GM12878 (cell line): ENCODE results near the gene AP5Z1. TPM values are rescaled to one million over a fixed set of nuclear protein-coding genes. Genes with fewer than 3 reads are reported as not detected.

Experiments used
- ATAC-seq: fragments of 200-7000 bp; cut with Tn5 transposase; 3 replicates; pipeline ENCODE4 v1.9.1; 2020; ENCODE audit warnings: mild to moderate bottlenecking, moderate library complexity
- BruUV-seq: library from RNA; stranded (reverse); fragments of 400-500 nt; replicated peaks from 2 replicates; lab custom pipeline; 2021; lab: Mats Ljungman, UMichigan
- CTCF ChIA-PET: fragments of 300-600 bp; sonication (Branson Sonifier 250); formaldehyde crosslinking; extraction: SDS; loops from one replicate; lab custom pipeline; 2021; ENCODE audit warnings: inconsistent platforms; lab: Yijun Ruan, JAX
- POLR2A ChIA-PET: fragments of 350-600 bp; formaldehyde crosslinking; extraction: SDS; loops from one replicate; lab custom pipeline; 2021; ENCODE audit warnings: inconsistent platforms; lab: Charles Lee
- RAD21 ChIA-PET: fragments of 300-600 bp; sonication (Branson Sonifier 250); formaldehyde crosslinking; loops from one replicate; lab custom pipeline; 2023; ENCODE audit warnings: antibody characterized with exemption; ENCODE audit not compliant: unreplicated experiment; lab: Charles Lee
- SMC1A ChIA-PET: fragments of 300-600 bp; sonication (Branson Sonifier 250); formaldehyde crosslinking; loops from one replicate; lab custom pipeline; 2023; ENCODE audit not compliant: unreplicated experiment, uncharacterized antibody; lab: Charles Lee
- DNase-seq: peaks from one replicate; pipeline ENCODE4 v3.0.0-alpha.2; 2011; ENCODE audit warnings: low read depth, low spot score
- FAIRE-seq: peaks from 3 replicates; lab custom pipeline; 2011; peaks lifted over from hg19 to GRCh38; lab: Jason Lieb, UNC
- H2AFZ ChIP-seq: 2 replicates; pipeline ENCODE4 v1.6.0; 2011; ENCODE audit warnings: low read depth, low read length, control low read depth; ENCODE audit not compliant: control insufficient read depth
- H3K27ac ChIP-seq: 2 replicates; pipeline ENCODE4 v1.5.1; 2011; ENCODE audit warnings: control low read depth; ENCODE audit not compliant: control insufficient read depth, insufficient read depth
- H3K27me3 ChIP-seq, 2 experiments: replicated peaks in 1 of 2; 2 replicates each; pipeline versions ENCODE4 v1.6.0 to v1.6.1; 2011; ENCODE audit warnings: low read length in 1 of 2; ENCODE audit not compliant: control insufficient read depth in 2 of 2, insufficient read depth in 2 of 2
- H3K36me3 ChIP-seq, 2 experiments: 2 replicates each; pipeline ENCODE4 v1.5.1; 2011; ENCODE audit warnings: low read length in 1 of 2; ENCODE audit not compliant: control insufficient read depth in 2 of 2, insufficient read depth in 2 of 2
- H3K4me1 ChIP-seq: 2 replicates; pipeline ENCODE4 v1.6.1; 2011; ENCODE audit warnings: mild to moderate bottlenecking, low read length, moderate library complexity, mixed read lengths; ENCODE audit not compliant: control insufficient read depth, insufficient read depth
- H3K4me2 ChIP-seq: 2 replicates; pipeline ENCODE4 v1.6.0; 2011; ENCODE audit warnings: control low read depth; ENCODE audit not compliant: control insufficient read depth, insufficient read depth
- H3K4me3 ChIP-seq: fragments of 200-600 bp; sonication (generic); 2 replicates; pipeline ENCODE4 v1.5.1; 2016
- H3K79me2 ChIP-seq: 2 replicates; pipeline ENCODE4 v1.6.0; 2011; ENCODE audit warnings: low read length; ENCODE audit not compliant: control insufficient read depth, insufficient read depth
- H3K9ac ChIP-seq: 2 replicates; pipeline ENCODE4 v1.8.0; 2011; ENCODE audit warnings: low read length, control low read depth, mixed read lengths; ENCODE audit not compliant: control insufficient read depth, insufficient read depth
- H3K9me3 ChIP-seq: replicated peaks from 3 replicates; pipeline ENCODE4 v1.5.1; 2011; ENCODE audit warnings: mild to moderate bottlenecking, low read length; ENCODE audit not compliant: control insufficient read depth, insufficient read depth
- H4K20me1 ChIP-seq: 2 replicates; pipeline ENCODE4 v1.6.0; 2011; ENCODE audit not compliant: control insufficient read depth, insufficient read depth
- BMI1 ChIP-seq: fragments of 450-650 bp; IDR thresholded peaks from 2 replicates; pipeline ENCODE4 v1.6.1; 2016; ENCODE audit warnings: mild to moderate bottlenecking, moderate library complexity, borderline replicate concordance
- IKZF2 ChIP-seq, 2 experiments: fragments of 450-650 bp; IDR thresholded peaks; 2 replicates each; pipeline ENCODE4 v1.6.1; 2017; ENCODE audit warnings: mild to moderate bottlenecking in 2 of 2, moderate library complexity in 2 of 2
- KAT2A ChIP-seq: conservative IDR thresholded peaks from 2 replicates; pipeline ENCODE4 v1.6.1; 2011; ENCODE audit warnings: low read depth, low read length; ENCODE audit not compliant: control insufficient read depth
- NFYA ChIP-seq: IDR thresholded peaks from 2 replicates; pipeline ENCODE4 v1.6.1; 2011; ENCODE audit warnings: low read depth, mild to moderate bottlenecking, low read length, improper control_type of control experiment, borderline replicate concordance
- PAX8 ChIP-seq: fragments of 450-650 bp; IDR thresholded peaks from 2 replicates; pipeline ENCODE4 v1.6.1; 2017; ENCODE audit warnings: mild to moderate bottlenecking, moderate library complexity
- PKNOX1 ChIP-seq: fragments of 450-650 bp; IDR thresholded peaks from 2 replicates; pipeline ENCODE4 v1.6.1; 2016; ENCODE audit warnings: mild to moderate bottlenecking
- SMAD5 ChIP-seq: IDR thresholded peaks from 2 replicates; pipeline ENCODE4 v1.6.1; 2016; ENCODE audit warnings: antibody characterized with exemption, low read depth
- SPI1 ChIP-seq: IDR thresholded peaks from 2 replicates; pipeline ENCODE4 v1.6.1; 2011; ENCODE audit warnings: low read depth, mild to moderate bottlenecking, low read length, moderate library complexity, borderline replicate concordance; ENCODE audit not compliant: insufficient read depth
- WGBS: methylation state at CpG from one replicate; pipeline ENCODE4 v1.1.6; 2016; ENCODE audit warnings: low lambda C conversion rate; ENCODE audit not compliant: insufficient replicate concordance, insufficient coverage; ENCODE audit errors: missing lambda C conversion rate; 5-methylcytosine and 5-hydroxymethylcytosine counted together
- in situ Hi-C: fragments of 300-500 bp; cut with MboI; formaldehyde crosslinking; loops from 9 replicates; pipeline ENCODE4 v1.14.3; 2018; ENCODE audit warnings: mixed read lengths
- intact Hi-C: fragments of 100-400 bp; cut with micrococcal nuclease; formaldehyde crosslinking; loops from one replicate; pipeline ENCODE4 v1.14.2; 2022; ENCODE audit not compliant: unreplicated experiment
- polyA plus RNA-seq, 11 experiments: library from polyadenylated mRNA; depleted of rRNA in 4 of 11; unstranded in 6 of 11; stranded (reverse) in 5 of 11; fragments of >200 nt; fragmentation: Nextera tagmentation in 4 of 11; fragmentation: Illumina TruSeq in 1 of 11; extraction: Ambion mirVana in 4 of 11; extraction: Trizol in 1 of 11; gene quantifications; 1 replicate in 1 of 11; 2 replicates in 10 of 11; pipeline versions ENCODE4 v1.2.1 to v1.2.3, GENCODE V29; 2011 to 2016; ENCODE audit warnings: inconsistent platforms in 2 of 11, missing spikeins in 2 of 11, low read depth in 1 of 11
- total RNA-seq, 4 experiments: library from RNA; depleted of rRNA in 3 of 4; stranded (reverse); fragments of >200 nt in 3 of 4; fragmentation: Illumina TruSeq in 1 of 4; extraction: Trizol in 1 of 4; gene quantifications; 2 replicates each; pipeline versions ENCODE4 v1.2.1 to v1.2.3, GENCODE V29; 2013 to 2021

AP5Z1 gene
- total and polyA plus RNA-seq, 10 of the 15 experiments (the other 5 are each of a cell fraction or from before 2014, with no cell fraction given) = 0.37 to 43.4 (median 19.4) TPM

DNA sequence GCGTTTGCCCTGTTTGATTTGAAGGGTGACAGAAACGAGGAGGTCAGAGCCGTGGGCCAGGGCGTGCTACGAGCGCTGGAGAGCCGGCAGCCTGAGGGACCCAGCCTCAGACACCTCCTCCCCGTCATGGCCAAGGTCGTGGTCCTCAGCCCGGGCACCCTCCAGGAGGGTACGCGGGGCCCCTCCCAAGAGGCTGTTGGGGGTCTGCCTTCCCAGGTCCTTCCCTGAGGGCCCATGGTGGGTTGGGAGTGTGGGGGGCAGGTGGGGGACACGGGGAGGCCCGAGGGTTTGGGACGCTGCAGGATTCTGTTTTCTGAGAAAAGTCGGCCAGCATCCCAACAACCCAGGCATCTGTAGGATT lies 7.8 kb downstream of the AP5Z1 start:
- in situ Hi-C loops (no loop called here), intact Hi-C loops (no loop called here)
- peaks cover 11 to 26% of the 10 kb centered on the region in 2 experiments for H3K36me3 ChIP-seq
- no TSS peak for BruUV-seq
- no peak overlapping the region for H3K27ac ChIP-seq
- no peaks in the 10 kb centered on the region for H3K4me1 ChIP-seq
- WGBS = 87% methylated on average over 15 of the region's 16 CpGs
- TF ChIP-seq IKZF2 (IDR thresholded peaks at IDR 0.05) (no peak), BMI1 (no peak), PAX8 (no peak), SPI1 (no peak), PKNOX1 (no peak), SMAD5 (no peak), NFYA (no peak), KAT2A (no peak)
- TF ChIP-seq, all 136 proteins: peak for 0
- ChIA-PET RAD21 (no interaction called here), POLR2A (no interaction called here), CTCF (no interaction called here), SMC1A (no interaction called here)
- no peak overlapping the region for H3K9ac ChIP-seq
- no peaks in the 10 kb centered on the region for H3K9me3 ChIP-seq
- peaks cover 2% of the 10 kb centered on the region for H3K79me2 ChIP-seq
- no peak overlapping the region for H3K4me2 ChIP-seq
- DNase-seq = no peak
- H2AFZ ChIP-seq = no peak overlapping the region
- no peak for FAIRE-seq
- no peaks in the 10 kb centered on the region for H4K20me1 ChIP-seq
- H3K4me3 ChIP-seq = no peak overlapping the region
- no peak for ATAC-seq
- no peaks in the 10 kb centered on the region for H3K27me3 ChIP-seq
